22Rv1 (cell line): ENCODE data around the gene RGS7.

Experiments used
- ZFX ChIP-seq: fragments of 450-650 bp; IDR thresholded peaks from 2 replicates; pipeline ENCODE4 v1.6.1; 2017; ENCODE audit warnings: antibody characterized with exemption, borderline replicate concordance
- TF ChIP-seq, protein P1 (sequence below): fragments of 450-650 bp; IDR thresholded peaks from 2 replicates; pipeline ENCODE4 v1.5.1; 2017; ENCODE audit warnings: mild to moderate bottlenecking

DNA sequence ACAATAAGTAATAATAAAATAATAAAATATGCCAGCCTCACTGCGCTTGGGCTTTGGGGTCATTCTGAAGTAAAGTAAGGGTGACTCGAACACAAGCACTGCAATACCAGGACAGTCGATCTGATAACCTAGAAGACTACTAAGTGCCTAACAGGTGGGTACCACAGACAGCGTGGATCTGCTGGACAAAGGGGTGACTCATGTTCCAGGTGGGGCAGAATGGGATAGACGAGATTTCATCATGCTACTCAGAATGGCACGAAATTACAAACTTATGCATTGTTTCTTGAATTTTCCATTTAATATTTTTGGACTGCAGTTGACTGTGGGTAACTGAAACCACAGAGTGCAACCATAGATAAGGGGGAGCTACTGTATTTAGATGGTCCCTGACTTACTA, 523.9 kb downstream of the RGS7 start:
- TF ChIP-seq, protein P1, sequence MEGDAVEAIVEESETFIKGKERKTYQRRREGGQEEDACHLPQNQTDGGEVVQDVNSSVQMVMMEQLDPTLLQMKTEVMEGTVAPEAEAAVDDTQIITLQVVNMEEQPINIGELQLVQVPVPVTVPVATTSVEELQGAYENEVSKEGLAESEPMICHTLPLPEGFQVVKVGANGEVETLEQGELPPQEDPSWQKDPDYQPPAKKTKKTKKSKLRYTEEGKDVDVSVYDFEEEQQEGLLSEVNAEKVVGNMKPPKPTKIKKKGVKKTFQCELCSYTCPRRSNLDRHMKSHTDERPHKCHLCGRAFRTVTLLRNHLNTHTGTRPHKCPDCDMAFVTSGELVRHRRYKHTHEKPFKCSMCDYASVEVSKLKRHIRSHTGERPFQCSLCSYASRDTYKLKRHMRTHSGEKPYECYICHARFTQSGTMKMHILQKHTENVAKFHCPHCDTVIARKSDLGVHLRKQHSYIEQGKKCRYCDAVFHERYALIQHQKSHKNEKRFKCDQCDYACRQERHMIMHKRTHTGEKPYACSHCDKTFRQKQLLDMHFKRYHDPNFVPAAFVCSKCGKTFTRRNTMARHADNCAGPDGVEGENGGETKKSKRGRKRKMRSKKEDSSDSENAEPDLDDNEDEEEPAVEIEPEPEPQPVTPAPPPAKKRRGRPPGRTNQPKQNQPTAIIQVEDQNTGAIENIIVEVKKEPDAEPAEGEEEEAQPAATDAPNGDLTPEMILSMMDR: no peak
- TF ChIP-seq ZFX: no peak
